Cardiac septum (tissue), 1 donor: ENCODE measurements around the gene KHDRBS1. TPM values are rescaled to one million over a fixed set of nuclear protein-coding genes. Genes with fewer than 3 reads are reported as not detected.

Experiments
- microRNA-seq: library from miRNA; unstranded; fragments of <30 nt; microRNA quantifications from one replicate; pipeline ENCODE4 v1.2.0, GENCODE V29; 2020
- total RNA-seq: library from RNA; stranded (reverse); fragmentation: NEBNext Ultra II Directional; extraction: Animal tissue kit (Norgen Biotek cat#: 25700); gene quantifications from one replicate; pipeline ENCODE4 v1.2.1, GENCODE V29; 2021
- donor health status: DM: no; HTN: no; CAD: no.

The KHDRBS1 gene
- total RNA-seq, 1 donor from 2014 or later = 73.1 TPM

Small RNA genes lying within 50 kb of the gene (microRNA-seq; reads per million reads assigned to microRNA genes)
- not detected for gene MIR5585

Other genes starting within 250 kb of the KHDRBS1 start
- 7.7 TPM for gene ADGRB2, start 249.5 kb upstream of the KHDRBS1 start, total RNA-seq
- gene SPOCD1, start 197.8 kb upstream of the KHDRBS1 start, total RNA-seq = 0.19 TPM
- gene PTP4A2, start 75.5 kb upstream of the KHDRBS1 start, total RNA-seq = 216 TPM
- gene TMEM39B, start 59.1 kb downstream of the KHDRBS1 start, total RNA-seq = 7.1 TPM
- gene KPNA6, start 94.2 kb downstream of the KHDRBS1 start, total RNA-seq = 81.4 TPM
- 24.5 TPM for gene TXLNA, start 165.8 kb downstream of the KHDRBS1 start, total RNA-seq
- 10.2 TPM for gene CCDC28B, start 186.7 kb downstream of the KHDRBS1 start, total RNA-seq
- 0.78 TPM for gene IQCC, start 191.8 kb downstream of the KHDRBS1 start, total RNA-seq
- gene DCDC2B, start 195.2 kb downstream of the KHDRBS1 start, total RNA-seq = not detected
- 12.3 TPM for gene TMEM234, start 208.5 kb downstream of the KHDRBS1 start, total RNA-seq
- 91.5 TPM for gene EIF3I, start 208.5 kb downstream of the KHDRBS1 start, total RNA-seq
- 5.4 TPM for gene FAM167B, start 233.4 kb downstream of the KHDRBS1 start, total RNA-seq
- 0.54 TPM for gene LCK, start 237.4 kb downstream of the KHDRBS1 start, total RNA-seq